HCT116 (cell line): Measurements from ENCODE around the gene ADCY1. TPM values are rescaled to one million over a fixed set of nuclear protein-coding genes. Genes with fewer than 3 reads are reported as not detected.

ENCODE experiments used
- ATAC-seq: fragments of 200-7000 bp; cut with Tn5 transposase; 2 replicates; pipeline ENCODE4 v1.9.1; 2020; ENCODE audit warnings: mild to moderate bottlenecking, moderate library complexity
- BruUV-seq: library from RNA; stranded (reverse); fragments of 400-500 nt; replicated peaks from 2 replicates; lab custom pipeline; 2021; lab: Mats Ljungman, UMichigan
- CTCF ChIA-PET: fragments of 300-600 bp; sonication (Branson Sonifier 250); formaldehyde crosslinking; loops from one replicate; lab custom pipeline; 2021; ENCODE audit warnings: antibody characterized with exemption; lab: Charles Lee
- POLR2A ChIA-PET: fragments of 300-600, 350-600 bp; sonication (Branson Sonifier 250); formaldehyde crosslinking; loops from one replicate; lab custom pipeline; 2021; ENCODE audit warnings: antibody characterized with exemption; lab: Charles Lee
- RAD21 ChIA-PET, 2 experiments: fragments of 300-600 bp; sonication (Branson Sonifier 250); formaldehyde crosslinking; loops; one replicate each; lab custom pipeline; 2023; ENCODE audit warnings: low total read pairs in 2 of 2; ENCODE audit not compliant: uncharacterized antibody in 2 of 2, unreplicated experiment in 2 of 2, low non-redundant PET in 1 of 2; lab: Charles Lee
- DNase-seq: peaks from one replicate; pipeline ENCODE4 v3.0.0-alpha.2; 2010; ENCODE audit warnings: low read depth, low spot score
- H2AFZ ChIP-seq: fragments of 200-600 bp; shearing (Covaris generic), sonication (generic); 2 replicates; pipeline ENCODE4 v1.6.1; 2017; ENCODE audit warnings: low read depth, mixed run types, mixed read lengths, antibody characterized with exemption, low read length; ENCODE audit not compliant: poor library complexity, severe bottlenecking
- H3K27ac ChIP-seq: 2 replicates; pipeline ENCODE4 v1.5.1; 2012; ENCODE audit warnings: low read depth, low read length
- H3K27me3 ChIP-seq: fragments of 200-600 bp; sonication (generic); 2 replicates; pipeline ENCODE4 v1.6.1; 2016; ENCODE audit warnings: mixed run types, low read length, mixed read lengths; ENCODE audit not compliant: insufficient read depth
- H3K36me3 ChIP-seq, 2 experiments: fragments of 200-500 bp in 1 of 2; fragments of 200-600 bp in 1 of 2; sonication (Bioruptor generic) in 1 of 2; sonication (generic) in 1 of 2; 2 replicates each; pipeline versions ENCODE4 v1.5.1 to v1.6.1; 2014 to 2016; ENCODE audit warnings: low read length in 2 of 2, inconsistent platforms in 1 of 2, mixed read lengths in 1 of 2, mixed run types in 1 of 2; ENCODE audit not compliant: insufficient read depth in 2 of 2, control insufficient read depth in 1 of 2
- H3K4me1 ChIP-seq, 2 experiments: fragments of 200-600 bp in 1 of 2; sonication (generic) in 1 of 2; 2 replicates each; pipeline versions ENCODE4 v1.5.1 to v1.6.1; 2012 to 2017; ENCODE audit warnings: low read length in 2 of 2, inconsistent platforms in 1 of 2, mild to moderate bottlenecking in 1 of 2, mixed read lengths in 1 of 2, mixed run types in 1 of 2, moderate library complexity in 1 of 2; ENCODE audit not compliant: insufficient read depth in 2 of 2, control insufficient read depth in 1 of 2
- H3K4me2 ChIP-seq: fragments of 200-600 bp; sonication (generic); 2 replicates; pipeline ENCODE4 v1.6.1; 2017; ENCODE audit warnings: mixed run types, low read length, mixed read lengths
- H3K4me3 ChIP-seq, 2 experiments: fragments of 200-600 bp in 1 of 2; sonication (generic) in 1 of 2; replicated peaks in 1 of 2; 2 replicates each; pipeline ENCODE4 v1.5.1; 2011 to 2016; ENCODE audit warnings: low read length in 2 of 2, control low read depth in 1 of 2, low read depth in 1 of 2, mild to moderate bottlenecking in 1 of 2, mixed read lengths in 1 of 2, mixed run types in 1 of 2
- H3K79me2 ChIP-seq: fragments of 200-600 bp; sonication (generic); 2 replicates; pipeline ENCODE4 v1.6.1; 2017; ENCODE audit warnings: mild to moderate bottlenecking, mixed run types, low read length, moderate library complexity, mixed read lengths; ENCODE audit not compliant: insufficient read depth
- H3K9ac ChIP-seq: fragments of 200-600 bp; sonication (generic); 2 replicates; pipeline ENCODE4 v1.6.1; 2016; ENCODE audit warnings: low read length, mixed read lengths
- H3K9me2 ChIP-seq: fragments of 200-600 bp; sonication (generic), shearing (Covaris generic); 2 replicates; pipeline ENCODE4 v1.6.1; 2017; ENCODE audit warnings: mixed run types, mild to moderate bottlenecking, moderate library complexity; ENCODE audit not compliant: insufficient read depth
- H3K9me3 ChIP-seq, 2 experiments: fragments of 200-500 bp in 1 of 2; fragments of 200-600 bp in 1 of 2; sonication (Bioruptor generic) in 1 of 2; sonication (generic) in 1 of 2; 2 replicates each; pipeline ENCODE4 v1.6.1; 2014 to 2017; ENCODE audit warnings: low read length in 2 of 2, mixed read lengths in 2 of 2, inconsistent platforms in 1 of 2, low read depth in 1 of 2, mild to moderate bottlenecking in 1 of 2, mixed run types in 1 of 2, moderate library complexity in 1 of 2; ENCODE audit not compliant: control insufficient read depth in 1 of 2, insufficient read depth in 1 of 2
- H4K20me1 ChIP-seq: fragments of 200-600 bp; sonication (generic), shearing (Covaris generic); 2 replicates; pipeline ENCODE4 v1.6.1; 2017; ENCODE audit warnings: mixed run types, mild to moderate bottlenecking, moderate library complexity; ENCODE audit not compliant: insufficient read depth
- ATF3 ChIP-seq: IDR thresholded peaks from 2 replicates; pipeline ENCODE4 v1.6.1; 2012
- CBX3 ChIP-seq: IDR thresholded peaks from 2 replicates; pipeline ENCODE4 v1.6.1; 2012; ENCODE audit warnings: low read depth
- CEBPB ChIP-seq: IDR thresholded peaks from 2 replicates; pipeline ENCODE4 v1.6.1; 2012; ENCODE audit warnings: low read depth
- EZH2phosphoT487 ChIP-seq: fragments of 200-600 bp; IDR thresholded peaks from 2 replicates; pipeline ENCODE4 v1.6.1; 2018; ENCODE audit warnings: antibody characterized with exemption, borderline replicate concordance
- JUND ChIP-seq: IDR thresholded peaks from 2 replicates; pipeline ENCODE4 v1.6.1; 2012
- MAX ChIP-seq: IDR thresholded peaks from 2 replicates; pipeline ENCODE4 v1.6.1; 2012
- POLR2A ChIP-seq: IDR thresholded peaks from 2 replicates; pipeline ENCODE4 v1.7.0; 2011; ENCODE audit warnings: borderline replicate concordance; ENCODE audit not compliant: insufficient read depth, insufficient read length; ENCODE audit errors: extremely low read depth
- POLR2AphosphoS5 ChIP-seq: IDR thresholded peaks from 2 replicates; pipeline ENCODE4 v1.6.1; 2011; ENCODE audit warnings: mild to moderate bottlenecking, low read depth, low read length, moderate library complexity
- SIN3A ChIP-seq: IDR thresholded peaks from 2 replicates; pipeline ENCODE4 v1.6.1; 2012; ENCODE audit warnings: low read depth
- SP1 ChIP-seq: IDR thresholded peaks from 2 replicates; pipeline ENCODE4 v1.6.1; 2012; ENCODE audit warnings: low read depth
- SRF ChIP-seq: IDR thresholded peaks from 2 replicates; pipeline ENCODE4 v1.6.1; 2012; ENCODE audit warnings: low read depth
- TCF7L2 ChIP-seq: IDR thresholded peaks from 2 replicates; pipeline ENCODE4 v1.7.0; 2011; ENCODE audit warnings: borderline replicate concordance, inconsistent platforms; ENCODE audit not compliant: insufficient read depth, insufficient read length; ENCODE audit errors: extremely low read depth
- ZBTB33 ChIP-seq: IDR thresholded peaks from 2 replicates; pipeline ENCODE4 v1.6.1; 2011; ENCODE audit warnings: mild to moderate bottlenecking, low read length, moderate library complexity; ENCODE audit not compliant: insufficient replicate concordance; ENCODE audit errors: extremely low read depth
- ZFX ChIP-seq: fragments of 450-650 bp; IDR thresholded peaks from 2 replicates; pipeline ENCODE4 v1.6.1; 2017
- ZNF274 ChIP-seq: fragments of 200-500 bp; sonication (Bioruptor generic); IDR thresholded peaks from 2 replicates; pipeline ENCODE4 v1.6.1; 2014; ENCODE audit warnings: mild to moderate bottlenecking, low read depth, low read length, inconsistent platforms
- intact Hi-C: fragments of 100-400 bp; cut with micrococcal nuclease; formaldehyde crosslinking; loops from 2 replicates; pipeline ENCODE4 v1.10.0; 2022
- total RNA-seq: library from RNA; stranded (reverse); gene quantifications from one replicate; pipeline ENCODE4 v1.2.1, GENCODE V29; 2021; ENCODE audit not compliant: unreplicated experiment

Gene ADCY1
- total RNA-seq, 1 experiment from 2014 or later, result 0.05 TPM

- no peaks in the 10 kb centered on the region for H3K79me2 ChIP-seq
- H3K9me3 ChIP-seq, result no peaks in the 10 kb centered on the region
- H3K4me1 ChIP-seq, result no peaks in the 10 kb centered on the region
- H3K27ac ChIP-seq, result no peak overlapping the region
- ChIA-PET POLR2A (no interaction called here), RAD21 (no interaction called here), CTCF (no interaction called here)
- H3K4me3 ChIP-seq, result no peak overlapping the region
- H3K36me3 ChIP-seq, result no peaks in the 10 kb centered on the region
- ATAC-seq (peak; percentile 62), DNase-seq (no peak)
- no peaks in the 10 kb centered on the region for H3K9me2 ChIP-seq
- intact Hi-C loops, result no loop called here
- BruUV-seq, result no TSS peak
- H3K4me2 ChIP-seq, result no peak overlapping the region
- no peak overlapping the region for H3K9ac ChIP-seq
- no peaks in the 10 kb centered on the region for H3K27me3 ChIP-seq
- no peaks in the 10 kb centered on the region for H4K20me1 ChIP-seq
- no peak overlapping the region for H2AFZ ChIP-seq
- TF ChIP-seq SRF (no peak), ZNF274 (no peak), CEBPB (no peak), POLR2A (no peak), EZH2phosphoT487 (no peak), TCF7L2 (no peak), ZFX (no peak), JUND (no peak), SP1 (no peak), SIN3A (no peak), ZBTB33 (no peak), POLR2AphosphoS5 (no peak), MAX (no peak), CBX3 (no peak), ATF3 (no peak)
These were observed 14.9 kb downstream of the ADCY1 start for GRCh38 chr7:45589061-45589460.
